Natural killer cell (primary cell): ENCODE measurements around the gene PIK3CA. TPM values are rescaled to one million over a fixed set of nuclear protein-coding genes. Genes with fewer than 3 reads are reported as not detected.
A peak's percentile ranks its signal among the peaks of the same experiment; 100 is the strongest.

ENCODE experiments used
- ATAC-seq, 3 donors: fragments of 150-1000 bp in 2 of 3; fragments of 200-7000 bp in 1 of 3; cut with Tn5 transposase; 1 replicate in 1 of 3; 2 replicates in 2 of 3; pipeline ENCODE4 v1.10.0; 2021; ENCODE audit warnings: mild to moderate bottlenecking in 2 of 3, moderate library complexity in 2 of 3
- DNase-seq, 2 donors: peaks; one replicate each; pipeline versions ENCODE4 v3.0.0 to v3.0.0-alpha.2; 2013 to 2021; ENCODE audit warnings: mixed read lengths in 1 of 2
- H3K27ac ChIP-seq: one replicate; pipeline ENCODE4 v1.5.1; 2013; ENCODE audit warnings: mild to moderate bottlenecking, low read length
- H3K27me3 ChIP-seq: one replicate; pipeline ENCODE4 v1.6.1; 2013; ENCODE audit warnings: low read length; ENCODE audit not compliant: control insufficient read depth, insufficient read depth
- H3K36me3 ChIP-seq: one replicate; pipeline ENCODE4 v1.6.1; 2013; ENCODE audit warnings: low read length; ENCODE audit not compliant: control insufficient read depth, insufficient read depth
- H3K4me1 ChIP-seq: one replicate; pipeline ENCODE4 v1.6.1; 2013; ENCODE audit warnings: low read length; ENCODE audit not compliant: control insufficient read depth, insufficient read depth
- H3K4me3 ChIP-seq: one replicate; pipeline ENCODE4 v1.5.1; 2013; ENCODE audit warnings: low read length
- H3K9me3 ChIP-seq: one replicate; pipeline ENCODE4 v1.6.1; 2013; ENCODE audit warnings: low read length; ENCODE audit not compliant: control insufficient read depth, insufficient read depth
- H3K27ac Mint-ChIP-seq, 2 donors: one replicate each; pipeline ENCODE4 v1.8.0; 2022; ENCODE audit warnings: mild to moderate bottlenecking in 2 of 2, mixed read lengths in 2 of 2, moderate library complexity in 1 of 2
- H3K27me3 Mint-ChIP-seq, 2 donors: one replicate each; pipeline ENCODE4 v1.8.0; 2022; ENCODE audit warnings: low read depth in 2 of 2, mixed read lengths in 2 of 2
- H3K36me3 Mint-ChIP-seq: one replicate; pipeline ENCODE4 v1.8.0; 2022; ENCODE audit warnings: mixed read lengths
- H3K4me1 Mint-ChIP-seq, 2 donors: one replicate each; pipeline ENCODE4 v1.8.0; 2022; ENCODE audit warnings: mixed read lengths in 2 of 2
- H3K4me3 Mint-ChIP-seq: one replicate; pipeline ENCODE4 v1.8.0; 2022; ENCODE audit warnings: mild to moderate bottlenecking, moderate library complexity, mixed read lengths
- H3K9me3 Mint-ChIP-seq, 2 donors: one replicate each; pipeline ENCODE4 v1.8.0; 2022; ENCODE audit warnings: mixed read lengths in 2 of 2
- WGBS: methylation state at CpG from one replicate; pipeline ENCODE4 v1.1.7; 2013; ENCODE audit warnings: missing lambda C conversion rate; ENCODE audit not compliant: insufficient coverage; 5-methylcytosine and 5-hydroxymethylcytosine counted together
- intact Hi-C: fragments of 100-400 bp; cut with micrococcal nuclease; formaldehyde crosslinking; loops from one replicate; pipeline ENCODE4 v1.14.2; 2022
- total RNA-seq, 4 donors: library from RNA; stranded (reverse); fragments of 120-200 nt in 1 of 4; gene quantifications; one replicate each; pipeline versions ENCODE4 v1.2.3 to v1.2.4, GENCODE V29; 2013 to 2022
- TF ChIP-seq, protein P1 (sequence below): fragments of 200-600 bp; IDR thresholded peaks from one replicate; pipeline ENCODE4 v1.8.0; 2022; ENCODE audit warnings: antibody characterized with exemption

PIK3CA gene
- total RNA-seq, 3 donors from 2014 or later (not counting 1 experiment from before 2014, with no cell fraction given), result 37.1 to 40.9 (median 40.2) TPM

- H3K36me3 Mint-ChIP-seq, result no peaks in the 10 kb centered on the region
- DNase-seq, result peak; percentile 64 to 78
- WGBS, result 13% methylated on average over 67 of the region's 71 CpGs
- H3K27me3 Mint-ChIP-seq, result peaks cover 0 to 4% of the 10 kb centered on the region in 2 donors
- H3K9me3 Mint-ChIP-seq, result peaks cover 7 to 17% of the 10 kb centered on the region in 2 donors
- Histone ChIP-seq H3K9me3 (peaks cover 4% of the 10 kb centered on the region), H3K27ac (no peak overlapping the region), H3K27me3 (no peaks in the 10 kb centered on the region), H3K36me3 (no peaks in the 10 kb centered on the region), H3K4me1 (peaks cover 9% of the 10 kb centered on the region), H3K4me3 (peak overlapping the region; percentile 50)
- peaks cover 7 to 13% of the 10 kb centered on the region in 2 donors for H3K4me1 Mint-ChIP-seq
- ATAC-seq, result peak; percentile 95 to 99 (median 98)
- TF ChIP-seq, protein P1, sequence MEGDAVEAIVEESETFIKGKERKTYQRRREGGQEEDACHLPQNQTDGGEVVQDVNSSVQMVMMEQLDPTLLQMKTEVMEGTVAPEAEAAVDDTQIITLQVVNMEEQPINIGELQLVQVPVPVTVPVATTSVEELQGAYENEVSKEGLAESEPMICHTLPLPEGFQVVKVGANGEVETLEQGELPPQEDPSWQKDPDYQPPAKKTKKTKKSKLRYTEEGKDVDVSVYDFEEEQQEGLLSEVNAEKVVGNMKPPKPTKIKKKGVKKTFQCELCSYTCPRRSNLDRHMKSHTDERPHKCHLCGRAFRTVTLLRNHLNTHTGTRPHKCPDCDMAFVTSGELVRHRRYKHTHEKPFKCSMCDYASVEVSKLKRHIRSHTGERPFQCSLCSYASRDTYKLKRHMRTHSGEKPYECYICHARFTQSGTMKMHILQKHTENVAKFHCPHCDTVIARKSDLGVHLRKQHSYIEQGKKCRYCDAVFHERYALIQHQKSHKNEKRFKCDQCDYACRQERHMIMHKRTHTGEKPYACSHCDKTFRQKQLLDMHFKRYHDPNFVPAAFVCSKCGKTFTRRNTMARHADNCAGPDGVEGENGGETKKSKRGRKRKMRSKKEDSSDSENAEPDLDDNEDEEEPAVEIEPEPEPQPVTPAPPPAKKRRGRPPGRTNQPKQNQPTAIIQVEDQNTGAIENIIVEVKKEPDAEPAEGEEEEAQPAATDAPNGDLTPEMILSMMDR, result no peak
- peak overlapping the region in 1 of 2 donors; percentile 27 for H3K27ac Mint-ChIP-seq
- H3K4me3 Mint-ChIP-seq, result peak overlapping the region; percentile 80
- intact Hi-C loops, result loop anchor here (1.0 kb wide), 1 partner anchor 114 kb away; no protein-coding TSS in a partner anchor
These were observed 113.0 kb downstream of the PIK3CA start for GRCh38 chr3:179260949-179261765.

DNA sequence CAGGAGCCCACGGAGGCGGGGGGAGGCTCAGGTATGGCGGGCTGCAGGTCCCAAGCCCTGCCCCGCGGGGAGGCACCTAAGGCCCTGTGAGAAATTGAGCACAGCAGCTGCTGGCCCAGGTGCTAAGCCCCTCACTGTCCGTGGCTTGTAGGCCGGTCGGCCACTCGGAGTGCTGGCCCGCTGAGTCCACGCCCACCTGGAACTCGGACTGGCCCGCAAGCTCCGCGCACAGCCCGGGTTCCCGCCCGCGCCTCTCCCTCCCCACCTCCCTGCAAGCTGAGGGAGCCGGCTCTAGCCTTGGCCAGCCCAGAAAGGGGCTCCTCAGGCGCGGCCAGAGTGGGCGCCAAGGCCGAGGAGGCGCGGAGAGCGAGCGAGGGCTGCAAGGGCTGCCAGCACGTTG lies 115.0 kb downstream of the PIK3CA start:
- no peak overlapping the region for H3K27ac Mint-ChIP-seq
- WGBS, result 99% methylated on average over 20 of the region's 29 CpGs
- Histone ChIP-seq H3K27ac (no peak overlapping the region), H3K4me3 (no peak overlapping the region), H3K9me3 (peaks cover 4% of the 10 kb centered on the region), H3K4me1 (peaks cover 9% of the 10 kb centered on the region), H3K36me3 (no peaks in the 10 kb centered on the region), H3K27me3 (no peaks in the 10 kb centered on the region)
- H3K36me3 Mint-ChIP-seq, result no peaks in the 10 kb centered on the region
- ATAC-seq, result no peak
- no peak overlapping the region for H3K4me3 Mint-ChIP-seq
- H3K4me1 Mint-ChIP-seq, result peaks cover 7 to 13% of the 10 kb centered on the region in 2 donors
- intact Hi-C loops, result no loop called here
- H3K27me3 Mint-ChIP-seq, result peaks cover 3 to 5% of the 10 kb centered on the region in 2 donors
- TF ChIP-seq, protein P1, result no peak
- no peak for DNase-seq
- peaks cover 7 to 14% of the 10 kb centered on the region in 2 donors for H3K9me3 Mint-ChIP-seq

DNA sequence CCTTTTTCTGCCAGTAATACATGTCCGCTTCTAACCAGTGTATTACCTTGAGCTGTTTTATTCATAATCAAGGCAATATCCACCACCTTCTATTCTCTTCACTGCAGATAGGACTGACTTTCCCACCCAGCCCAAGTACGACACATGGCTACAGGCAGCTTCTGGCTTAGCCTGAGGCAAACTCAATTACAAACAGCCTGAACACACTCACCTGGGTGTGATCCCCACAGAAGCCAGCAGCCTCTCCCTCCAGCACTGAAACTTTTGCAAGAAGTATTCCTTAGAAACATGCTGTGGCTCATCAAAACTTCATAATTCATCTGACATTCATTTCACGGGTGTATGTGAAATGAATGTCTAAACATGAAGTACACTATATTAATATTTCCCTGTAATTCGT lies 116.3 kb downstream of the PIK3CA start:
- intact Hi-C loops, result no loop called here
- Mint-ChIP-seq H3K27me3 (peaks cover 5 to 16% of the 10 kb centered on the region in 2 donors), H3K4me3 (no peak overlapping the region), H3K27ac (no peak overlapping the region), H3K36me3 (no peaks in the 10 kb centered on the region), H3K4me1 (peaks cover 7 to 9% of the 10 kb centered on the region in 2 donors), H3K9me3 (peaks cover 7 to 9% of the 10 kb centered on the region in 2 donors)
- peaks cover 9% of the 10 kb centered on the region for H3K4me1 ChIP-seq
- H3K36me3 ChIP-seq, result no peaks in the 10 kb centered on the region
- TF ChIP-seq, protein P1, result no peak
- no peaks in the 10 kb centered on the region for H3K9me3 ChIP-seq
- 93% methylated on average over 2 of the region's 4 CpGs for WGBS
- no peaks in the 10 kb centered on the region for H3K27me3 ChIP-seq
- no peak overlapping the region for H3K27ac ChIP-seq
- no peak for ATAC-seq
- no peak overlapping the region for H3K4me3 ChIP-seq
- no peak for DNase-seq
